ENCODE results near the gene JSRP1.

DNA sequence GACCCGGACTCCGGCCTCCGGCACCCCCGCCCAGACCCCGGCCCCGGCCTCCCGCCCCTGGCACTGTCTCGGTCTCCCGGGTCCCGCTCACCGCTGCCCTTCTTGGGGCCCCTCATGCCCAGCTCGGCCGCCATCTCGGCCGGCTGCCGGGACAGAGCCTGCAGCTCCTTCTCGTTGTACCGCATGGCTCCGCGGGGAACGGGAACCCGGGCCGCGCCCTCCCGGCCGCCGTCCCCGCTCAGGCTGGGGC, 20.2 kb downstream of the JSRP1 start:
- TF ChIP-seq EZH2phosphoT487 (IDR thresholded peaks at IDR 0.05; ENCODE audit: low read depth, severe bottlenecking, unreplicated experiment) (no peak), EZH2 (IDR thresholded peaks at IDR 0.05; ENCODE audit: borderline replicate concordance) (no peak)
- TF ChIP-seq, protein P1, sequence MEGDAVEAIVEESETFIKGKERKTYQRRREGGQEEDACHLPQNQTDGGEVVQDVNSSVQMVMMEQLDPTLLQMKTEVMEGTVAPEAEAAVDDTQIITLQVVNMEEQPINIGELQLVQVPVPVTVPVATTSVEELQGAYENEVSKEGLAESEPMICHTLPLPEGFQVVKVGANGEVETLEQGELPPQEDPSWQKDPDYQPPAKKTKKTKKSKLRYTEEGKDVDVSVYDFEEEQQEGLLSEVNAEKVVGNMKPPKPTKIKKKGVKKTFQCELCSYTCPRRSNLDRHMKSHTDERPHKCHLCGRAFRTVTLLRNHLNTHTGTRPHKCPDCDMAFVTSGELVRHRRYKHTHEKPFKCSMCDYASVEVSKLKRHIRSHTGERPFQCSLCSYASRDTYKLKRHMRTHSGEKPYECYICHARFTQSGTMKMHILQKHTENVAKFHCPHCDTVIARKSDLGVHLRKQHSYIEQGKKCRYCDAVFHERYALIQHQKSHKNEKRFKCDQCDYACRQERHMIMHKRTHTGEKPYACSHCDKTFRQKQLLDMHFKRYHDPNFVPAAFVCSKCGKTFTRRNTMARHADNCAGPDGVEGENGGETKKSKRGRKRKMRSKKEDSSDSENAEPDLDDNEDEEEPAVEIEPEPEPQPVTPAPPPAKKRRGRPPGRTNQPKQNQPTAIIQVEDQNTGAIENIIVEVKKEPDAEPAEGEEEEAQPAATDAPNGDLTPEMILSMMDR (IDR thresholded peaks at IDR 0.05; ENCODE audit: poor library complexity) = no peak

Measured in hepatocyte (in vitro differentiated cells).